ENCODE measurements around the gene CSNK1A1L.

Gene CSNK1A1L

GRCh38 chr13:37138926-37139325, 33.5 kb upstream of the CSNK1A1L start:
- Histone ChIP-seq H3K9ac (no peak overlapping the region), H4K20me1 (ENCODE audit: insufficient read depth) (no peaks in the 10 kb centered on the region), H3K36me3 (ENCODE audit: insufficient read depth) (no peaks in the 10 kb centered on the region), H3K4me2 (no peak overlapping the region), H2AFZ (ENCODE audit: low read depth) (no peak overlapping the region), H3K27me3 (ENCODE audit: insufficient read depth, low read depth) (no peaks in the 10 kb centered on the region), H3K79me2 (ENCODE audit: insufficient read depth, low read depth) (no peaks in the 10 kb centered on the region), H3K4me1 (ENCODE audit: low read depth, poor library complexity, severe bottlenecking) (no peaks in the 10 kb centered on the region), H3K4me3 (IDR thresholded peaks at IDR 0.05; ENCODE audit: insufficient read depth, low read depth, low read length) (no peak overlapping the region), H3K27ac (no peak overlapping the region)
- TF ChIP-seq CTCF (conservative IDR thresholded peaks at IDR 0.05; ENCODE audit: low read depth, low read length), result no peak

- no peak overlapping the region for H3K4me2 ChIP-seq
- no peak overlapping the region for H3K27ac ChIP-seq
- H3K9ac ChIP-seq, result no peak overlapping the region
- H3K4me1 ChIP-seq (ENCODE audit: low read depth, poor library complexity, severe bottlenecking), result no peaks in the 10 kb centered on the region
- no peaks in the 10 kb centered on the region for H3K36me3 ChIP-seq (ENCODE audit: insufficient read depth)
- no peaks in the 10 kb centered on the region for H3K79me2 ChIP-seq (ENCODE audit: insufficient read depth, low read depth)
- H3K4me3 ChIP-seq (IDR thresholded peaks at IDR 0.05; ENCODE audit: insufficient read depth, low read depth, low read length), result no peak overlapping the region
- no peaks in the 10 kb centered on the region for H4K20me1 ChIP-seq (ENCODE audit: insufficient read depth)
- TF ChIP-seq CTCF (conservative IDR thresholded peaks at IDR 0.05; ENCODE audit: low read depth, low read length), result no peak
- no peak overlapping the region for H2AFZ ChIP-seq (ENCODE audit: low read depth)
- no peaks in the 10 kb centered on the region for H3K27me3 ChIP-seq (ENCODE audit: insufficient read depth, low read depth)
These were observed 32.7 kb upstream of the CSNK1A1L start for GRCh38 chr13:37138169-37138568.

GRCh38 chr13:37136633-37137032, 31.2 kb upstream of the CSNK1A1L start:
- Histone ChIP-seq H3K36me3 (ENCODE audit: insufficient read depth) (no peaks in the 10 kb centered on the region), H3K79me2 (ENCODE audit: insufficient read depth, low read depth) (no peaks in the 10 kb centered on the region)

GRCh38 chr13:37136187-37136586, 30.7 kb upstream of the CSNK1A1L start:
- Histone ChIP-seq H3K27me3 (ENCODE audit: insufficient read depth, low read depth) (no peaks in the 10 kb centered on the region), H3K9ac (no peak overlapping the region), H3K36me3 (ENCODE audit: insufficient read depth) (no peaks in the 10 kb centered on the region), H3K4me1 (ENCODE audit: low read depth, poor library complexity, severe bottlenecking) (no peaks in the 10 kb centered on the region), H4K20me1 (ENCODE audit: insufficient read depth) (no peaks in the 10 kb centered on the region), H2AFZ (ENCODE audit: low read depth) (no peak overlapping the region), H3K4me3 (IDR thresholded peaks at IDR 0.05; ENCODE audit: insufficient read depth, low read depth, low read length) (no peak overlapping the region), H3K4me2 (no peak overlapping the region), H3K27ac (no peak overlapping the region), H3K79me2 (ENCODE audit: insufficient read depth, low read depth) (no peaks in the 10 kb centered on the region)
- TF ChIP-seq CTCF (conservative IDR thresholded peaks at IDR 0.05; ENCODE audit: low read depth, low read length), result no peak

More at GRCh38 chr13:37136633-37137032, 31.2 kb upstream of the CSNK1A1L start:
- H3K27me3 ChIP-seq (ENCODE audit: insufficient read depth, low read depth), result no peaks in the 10 kb centered on the region
- H3K4me1 ChIP-seq (ENCODE audit: low read depth, poor library complexity, severe bottlenecking), result no peaks in the 10 kb centered on the region
- no peaks in the 10 kb centered on the region for H4K20me1 ChIP-seq (ENCODE audit: insufficient read depth)
- no peak overlapping the region for H3K4me2 ChIP-seq
- TF ChIP-seq CTCF (conservative IDR thresholded peaks at IDR 0.05; ENCODE audit: low read depth, low read length), result no peak
- no peak overlapping the region for H3K4me3 ChIP-seq (IDR thresholded peaks at IDR 0.05; ENCODE audit: insufficient read depth, low read depth, low read length)
- H2AFZ ChIP-seq (ENCODE audit: low read depth), result no peak overlapping the region
- H3K27ac ChIP-seq, result no peak overlapping the region
- no peak overlapping the region for H3K9ac ChIP-seq

All from KMS-11 (cell line).